PFSK-1 (cell line): ENCODE data around the gene ATG2B.

ENCODE experiments used
- SIN3A ChIP-seq: IDR thresholded peaks from 2 replicates; pipeline ENCODE4 v1.6.1; 2012; ENCODE audit warnings: mild to moderate bottlenecking, low read length, moderate library complexity, borderline replicate concordance; ENCODE audit not compliant: insufficient read depth
- TAF1 ChIP-seq: IDR thresholded peaks from 2 replicates; pipeline ENCODE4 v1.6.1; 2012; ENCODE audit warnings: low read length, control low read depth, borderline replicate concordance; ENCODE audit not compliant: insufficient read depth

DNA sequence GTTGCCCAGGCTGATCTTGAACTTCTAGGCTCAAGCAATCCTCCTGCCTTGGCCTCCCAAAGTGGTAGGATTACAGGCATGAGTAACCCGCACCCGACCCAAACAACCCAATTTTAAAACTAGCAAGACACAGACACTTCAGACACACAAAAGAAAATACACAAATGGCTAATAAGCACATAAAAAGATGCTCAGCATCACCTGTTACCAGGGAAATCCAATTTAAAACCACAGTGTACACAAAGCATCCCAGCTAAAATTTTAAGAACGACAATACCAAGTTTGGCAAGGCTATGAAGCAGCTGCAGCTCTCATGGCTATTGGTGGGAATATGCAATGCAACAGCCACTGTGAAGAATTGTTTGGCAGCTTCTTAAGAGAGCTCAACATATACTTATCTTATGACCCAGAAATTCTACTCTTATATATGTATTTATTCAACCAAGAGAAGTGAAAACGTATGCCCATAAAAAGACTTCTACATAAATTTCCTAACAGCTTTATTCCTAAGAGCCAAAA, 65.1 kb downstream of the ATG2B start:
- TF ChIP-seq SIN3A (no peak), TAF1 (no peak)
